OCI-LY7 (cell line): ENCODE results near the gene AIFM2. TPM values are rescaled to one million over a fixed set of nuclear protein-coding genes. Genes with fewer than 3 reads are reported as not detected.
A peak's percentile ranks its signal among the peaks of the same experiment; 100 is the strongest.

Experiments
- BruUV-seq: library from RNA; stranded (reverse); fragments of 400-500 nt; replicated peaks from 2 replicates; lab custom pipeline; 2021; lab: Mats Ljungman, UMichigan
- CTCF ChIA-PET: fragments of 300-600 bp; sonication (Branson Sonifier 250); formaldehyde crosslinking; loops from one replicate; lab custom pipeline; 2022; ENCODE audit warnings: antibody characterized with exemption; ENCODE audit not compliant: unreplicated experiment; lab: Charles Lee
- POLR2A ChIA-PET: fragments of 300-600 bp; sonication (Branson Sonifier 250); formaldehyde crosslinking; loops from one replicate; lab custom pipeline; 2022; ENCODE audit warnings: antibody characterized with exemption; lab: Charles Lee
- DNase-seq: peaks from one replicate; pipeline ENCODE4 v3.0.0-alpha.2; 2015; ENCODE audit warnings: low spot score
- H2AFZ ChIP-seq: fragments of 200-600 bp; sonication (generic), shearing (Covaris generic); 2 replicates; pipeline ENCODE4 v1.6.1; 2014; ENCODE audit warnings: mild to moderate bottlenecking, antibody characterized with exemption, low read length, moderate library complexity
- H3K27ac ChIP-seq: fragments of 200-600 bp; sonication (generic); 2 replicates; pipeline ENCODE4 v1.5.1; 2014; ENCODE audit warnings: mixed run types, low read depth, mild to moderate bottlenecking, moderate library complexity, low read length, inconsistent platforms; ENCODE audit not compliant: poor library complexity, severe bottlenecking
- H3K36me3 ChIP-seq: fragments of 200-600 bp; sonication (generic); 2 replicates; pipeline ENCODE4 v1.6.1; 2014; ENCODE audit warnings: mild to moderate bottlenecking, antibody characterized with exemption, low read length, moderate library complexity, mixed read lengths; ENCODE audit not compliant: insufficient read depth
- H3K4me1 ChIP-seq: fragments of 200-600 bp; sonication (generic); 2 replicates; pipeline ENCODE4 v1.5.1; 2014; ENCODE audit warnings: mild to moderate bottlenecking, low read length; ENCODE audit not compliant: insufficient read depth, poor library complexity, severe bottlenecking
- H3K4me2 ChIP-seq: fragments of 200-600 bp; sonication (generic); 2 replicates; pipeline ENCODE4 v1.6.1; 2014; ENCODE audit warnings: mild to moderate bottlenecking, low read length
- H3K4me3 ChIP-seq: fragments of 200-600 bp; sonication (generic); 2 replicates; pipeline ENCODE4 v1.5.1; 2014; ENCODE audit warnings: mild to moderate bottlenecking, low read depth, low read length; ENCODE audit not compliant: poor library complexity, severe bottlenecking
- H3K79me2 ChIP-seq: fragments of 200-600 bp; sonication (generic); 2 replicates; pipeline ENCODE4 v1.6.1; 2016; ENCODE audit warnings: low read depth, mild to moderate bottlenecking, low read length, moderate library complexity, mixed read lengths; ENCODE audit not compliant: insufficient read depth
- H3K9me2 ChIP-seq: fragments of 200-600 bp; sonication (generic); 2 replicates; pipeline ENCODE4 v1.6.1; 2016; ENCODE audit warnings: mild to moderate bottlenecking, low read length, mixed read lengths; ENCODE audit not compliant: insufficient read depth
- H3K9me3 ChIP-seq: fragments of 200-600 bp; sonication (generic); 2 replicates; pipeline ENCODE4 v1.6.1; 2014; ENCODE audit warnings: mild to moderate bottlenecking, mixed run types, low read length, mixed read lengths
- H4K20me1 ChIP-seq: fragments of 200-600 bp; sonication (generic); 2 replicates; pipeline ENCODE4 v1.6.1; 2014; ENCODE audit warnings: mild to moderate bottlenecking, antibody characterized with exemption, low read length, moderate library complexity, mixed read lengths; ENCODE audit not compliant: insufficient read depth
- CTCF ChIP-seq: fragments of 200-600 bp; sonication (generic); conservative IDR thresholded peaks from 2 replicates; pipeline ENCODE4 v1.5.1; 2014; ENCODE audit warnings: mild to moderate bottlenecking, antibody characterized with exemption, low read length, moderate library complexity, mixed read lengths
- EZH2phosphoT487 ChIP-seq: fragments of 200-600 bp; sonication (generic); IDR thresholded peaks from 2 replicates; pipeline ENCODE4 v1.6.1; 2018; ENCODE audit warnings: low read depth, borderline replicate concordance, mild to moderate bottlenecking, mixed run types, antibody characterized with exemption, low read length, moderate library complexity, mixed read lengths
- intact Hi-C: fragments of 100-400 bp; cut with micrococcal nuclease; formaldehyde crosslinking; loops from one replicate; pipeline ENCODE4 v1.10.0; 2022; ENCODE audit not compliant: unreplicated experiment
- total RNA-seq, 2 experiments: library from RNA; depleted of rRNA in 1 of 2; stranded (reverse); fragments of >200 nt in 1 of 2; shearing (Covaris generic) in 1 of 2; gene quantifications; 2 replicates each; pipeline ENCODE4 v1.2.3, GENCODE V29; 2014 to 2022

The AIFM2 gene
- total RNA-seq, 2 experiments from 2014 or later: 1.7 to 2.6 TPM

- BruUV-seq: no TSS peak
- CTCF ChIA-PET: no interaction called here
- Histone ChIP-seq H3K4me3 (no peak overlapping the region), H3K4me1 (no peaks in the 10 kb centered on the region), H3K9me2 (no peaks in the 10 kb centered on the region), H3K9me3 (no peaks in the 10 kb centered on the region), H3K4me2 (no peak overlapping the region), H3K36me3 (peaks cover 99% of the 10 kb centered on the region), H2AFZ (no peak overlapping the region), H3K27ac (no peak overlapping the region), H4K20me1 (no peaks in the 10 kb centered on the region), H3K79me2 (peaks cover 7% of the 10 kb centered on the region; the same call in 1 of the 2 replicates)
- intact Hi-C loops: no loop called here
- POLR2A ChIA-PET: no interaction called here
- no peak for DNase-seq
- no peak for TF ChIP-seq EZH2phosphoT487
- no peak for TF ChIP-seq CTCF
Measured at GRCh38 chr10:70155255-70155838, 22.7 kb upstream of the AIFM2 start.

GRCh38 chr10:70148516-70148915 is 15.9 kb upstream of the AIFM2 start:
- no peaks in the 10 kb centered on the region for H3K9me3 ChIP-seq
- TF ChIP-seq CTCF: no peak
- TF ChIP-seq EZH2phosphoT487: no peak
- DNase-seq: no peak
- H2AFZ ChIP-seq: no peak overlapping the region
- H3K4me3 ChIP-seq: no peak overlapping the region
- H3K4me1 ChIP-seq: peaks cover 17% of the 10 kb centered on the region
- H3K27ac ChIP-seq: no peak overlapping the region
- BruUV-seq: no TSS peak
- no peaks in the 10 kb centered on the region for H4K20me1 ChIP-seq
- intact Hi-C loops: loop anchor here (10.0 kb wide), 1 partner anchor 216 kb away; no protein-coding TSS in a partner anchor
- no peaks in the 10 kb centered on the region for H3K9me2 ChIP-seq
- H3K4me2 ChIP-seq: no peak overlapping the region
- POLR2A ChIA-PET: no interaction called here
- CTCF ChIA-PET: no interaction called here
- H3K36me3 ChIP-seq: peaks cover 54% of the 10 kb centered on the region
- H3K79me2 ChIP-seq: no peaks in the 10 kb centered on the region; the same call in 1 of the 2 replicates

GRCh38 chr10:70147259-70147625 is 14.6 kb upstream of the AIFM2 start:
- BruUV-seq: no TSS peak
- POLR2A ChIA-PET: interaction anchor here (0.7 to 1.7 kb wide), 6 partner anchors 10 to 242 kb away, joined by 3 to 12 read pairs (median 6); no protein-coding TSS in a partner anchor
- TF ChIP-seq CTCF (no peak), EZH2phosphoT487 (no peak)
- DNase-seq: no peak
- peaks cover 41% of the 10 kb centered on the region for H3K36me3 ChIP-seq
- no peaks in the 10 kb centered on the region for H3K9me2 ChIP-seq
- H2AFZ ChIP-seq: peak overlapping the region; percentile 47; the same call in 1 of the 2 replicates
- intact Hi-C loops: loop anchor here (10.0 kb wide), 1 partner anchor 218 kb away; no protein-coding TSS in a partner anchor
- peak overlapping the region; percentile 76 for H3K4me3 ChIP-seq
- H3K27ac ChIP-seq: peak overlapping the region; percentile 78
- peaks cover 17% of the 10 kb centered on the region for H3K4me1 ChIP-seq
- no peaks in the 10 kb centered on the region for H4K20me1 ChIP-seq
- no peaks in the 10 kb centered on the region; the same call in 1 of the 2 replicates for H3K79me2 ChIP-seq
- CTCF ChIA-PET: interaction anchor here (0.8 to 1.6 kb wide), 4 partner anchors 10 to 217 kb away, joined by 4 to 6 read pairs (median 6); partner anchors contain the start of gene SAR1A
- H3K4me2 ChIP-seq: peak overlapping the region; percentile 90
- H3K9me3 ChIP-seq: no peaks in the 10 kb centered on the region
